ENCODE results near the gene CLSTN2. TPM values are rescaled to one million over a fixed set of nuclear protein-coding genes. Genes with fewer than 3 reads are reported as not detected.

CLSTN2 gene
- total RNA-seq, 1 donor from 2014 or later = 4.7 TPM

Small RNAs within 50 kb of the gene (small RNA-seq; reads per million reads assigned to genes)
- not detected for gene AC048346.1

Data from skeletal muscle tissue (tissue), 2 donors.